GM23248 (cell line): ENCODE results near the gene SRPK1.

ENCODE experiments used
- EZH2 ChIP-seq: fragments of 200-600 bp; sonication (generic); IDR thresholded peaks from 2 replicates; pipeline ENCODE4 v1.6.1; 2018; ENCODE audit warnings: antibody characterized with exemption, mild to moderate bottlenecking; ENCODE audit not compliant: insufficient read depth, poor library complexity, severe bottlenecking
- EZH2phosphoT487 ChIP-seq: fragments of 200-600 bp; sonication (generic); IDR thresholded peaks from 2 replicates; pipeline ENCODE4 v1.6.1; 2018; ENCODE audit warnings: antibody characterized with exemption, moderate library complexity, mild to moderate bottlenecking, low read depth; ENCODE audit not compliant: insufficient read depth

DNA sequence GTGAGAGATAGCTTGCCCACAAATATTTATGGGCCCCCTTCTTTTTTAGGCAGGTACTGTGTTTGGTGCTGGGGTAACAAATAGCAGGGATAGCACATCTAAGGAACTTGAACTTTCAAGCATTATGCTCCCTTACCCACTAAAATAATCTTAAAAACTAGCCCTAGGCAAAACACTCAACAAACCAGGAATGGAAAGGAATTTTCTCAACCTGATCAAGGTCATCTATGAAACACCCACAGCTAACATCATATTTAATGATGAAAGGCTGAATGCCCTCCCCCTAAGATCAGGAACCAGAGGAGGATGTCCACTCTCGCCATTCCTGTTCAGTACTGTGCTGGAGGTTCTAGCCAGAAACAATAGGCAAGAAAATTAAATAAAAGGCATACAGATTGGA lies 8.7 kb upstream of the SRPK1 start:
- TF ChIP-seq EZH2 (no peak), EZH2phosphoT487 (no peak)
